ENCODE results near the gene DDAH1. TPM values are rescaled to one million over a fixed set of nuclear protein-coding genes. Genes with fewer than 3 reads are reported as not detected.

The DDAH1 gene
- total and polyA plus RNA-seq, 2 of the 4 experiments (the other 2 are of a cell fraction), result 78.0 to 94.5 TPM

DNA sequence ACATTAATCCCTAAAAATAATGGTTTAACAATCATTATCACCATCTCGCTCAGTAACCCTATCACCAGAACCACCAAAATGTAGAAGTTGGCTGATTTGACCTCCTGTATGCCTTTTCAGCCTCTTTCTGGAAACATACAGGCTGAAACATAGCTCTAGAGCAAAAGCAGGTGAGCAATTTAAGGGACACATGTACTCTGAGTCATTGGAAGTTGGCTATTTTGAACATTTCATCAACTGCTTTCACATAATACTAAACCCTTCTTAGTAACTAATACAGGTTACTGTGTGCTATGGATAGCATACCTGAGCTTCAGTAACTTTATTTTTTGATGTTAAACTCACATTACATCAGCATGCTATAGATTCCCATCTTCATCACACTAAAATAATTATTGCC lies 19.8 kb upstream of the DDAH1 start:
- Histone ChIP-seq H3K14ac (replicated peaks; ENCODE audit: low read depth, low read length) (no peak overlapping the region), H2BK15ac (ENCODE audit: low read depth, low read length) (no peak overlapping the region), H2BK5ac (ENCODE audit: low read depth, low read length, poor library complexity, severe bottlenecking) (no peak overlapping the region), H4K20me1 (ENCODE audit: insufficient read depth, low read length) (0 out of 2 replicates have a peak, but pooled peaks cover 5% of the 10 kb centered on the region), H3K9ac (ENCODE audit: low read depth, low read length) (no peak overlapping the region), H2AFZ (replicated peaks; ENCODE audit: low read length, poor library complexity) (no peak overlapping the region), H2AK5ac (ENCODE audit: low read depth, low read length) (no peak overlapping the region), H4K8ac (ENCODE audit: low read depth in 2 of 2, low read length in 2 of 2) (no peak overlapping the region), H3K4ac (ENCODE audit: low read depth, low read length) (no peak overlapping the region), H3K4me2 (ENCODE audit: low read depth, low read length) (no peak overlapping the region), H3K27ac (ENCODE audit: insufficient read depth, low read length) (no peak overlapping the region), H4K5ac (ENCODE audit: low read depth, low read length) (no peak overlapping the region; the same call in 1 of the 2 replicates), H2AK9ac (replicated peaks; ENCODE audit: low read depth, low read length, poor library complexity) (no peak overlapping the region), H3K27me3 (ENCODE audit: control insufficient read depth, insufficient read depth, low read length) (no peaks in the 10 kb centered on the region), H2BK120ac (ENCODE audit: low read depth, low read length) (no peak overlapping the region), H3K4me3 (ENCODE audit: insufficient read depth, low read depth, low read length) (no peak overlapping the region), H3K79me1 (ENCODE audit: low read depth in 1 of 2, low read length in 2 of 2) (peaks cover 29 to 70% of the 10 kb centered on the region in 2 experiments), H3K9me3 (ENCODE audit: control insufficient read depth, insufficient read depth, low read length) (no peaks in the 10 kb centered on the region), H3K4me1 (ENCODE audit: control insufficient read depth, insufficient read depth, low read length) (no peaks in the 10 kb centered on the region; the same call in 1 of the 2 replicates), H3K36me3 (ENCODE audit: control insufficient read depth, insufficient read depth, low read length) (peaks cover 3% of the 10 kb centered on the region), H4K91ac (ENCODE audit: insufficient read depth, low read depth, low read length) (no peak overlapping the region), H3K56ac (ENCODE audit: extremely low read depth, insufficient read depth, low read length) (no peak overlapping the region), H2BK20ac (ENCODE audit: low read depth, low read length) (no peak overlapping the region), H3K18ac (ENCODE audit: low read depth, low read length) (no peak overlapping the region), H3K9me1 (ENCODE audit: insufficient read depth, low read length) (peaks cover 7% of the 10 kb centered on the region), H3K23ac (ENCODE audit: low read depth, low read length) (no peak overlapping the region)
- dilution Hi-C loops (cut with HindIII; ENCODE audit: low sequenced_read_pairs, unreplicated experiment) (no loop called here), intact Hi-C loops (cut with micrococcal nuclease) (no loop called here), in situ Hi-C loops (cut with MboI; ENCODE audit: low sequenced_read_pairs) (no loop called here)
- POLR2A ChIA-PET (ENCODE audit: unreplicated experiment), result no interaction called here
- CTCF ChIA-PET, result interaction anchor here (0.7 to 1.6 kb wide), 2 partner anchors 8 to 141 kb away, joined by 3 read pairs; no protein-coding TSS in a partner anchor
- ATAC-seq (ENCODE audit: low read depth), result no peak
- no peak for DNase-seq
- no CpG with 5 or more reads among the region's 1 CpG for WGBS, 2 experiments (ENCODE audit: extremely low coverage in 2 of 2, insufficient read length in 1 of 2)
- TF ChIP-seq MXI1 (IDR thresholded peaks at IDR 0.05; ENCODE audit: borderline replicate concordance, low read depth, low read length) (no peak), MAFK (IDR thresholded peaks at IDR 0.05; ENCODE audit: low read depth, low read length) (no peak), RFX5 (IDR thresholded peaks at IDR 0.05; ENCODE audit: low read depth, low read length) (no peak), SMC3 (IDR thresholded peaks at IDR 0.05; ENCODE audit: low read depth, low read length) (no peak), CEBPB (IDR thresholded peaks at IDR 0.05; ENCODE audit: low read depth, low read length) (no peak), POLR2A (IDR thresholded peaks at IDR 0.05; ENCODE audit: low read depth, low read length) (no peak), RAD21 (IDR thresholded peaks at IDR 0.05; ENCODE audit: low read length) (no peak), CHD1 (IDR thresholded peaks at IDR 0.05; ENCODE audit: low read depth, low read length) (no peak), BHLHE40 (IDR thresholded peaks at IDR 0.05; ENCODE audit: low read depth, low read length) (no peak), FOS (IDR thresholded peaks at IDR 0.05; ENCODE audit: low read depth, low read length) (no peak), NFE2L2 (IDR thresholded peaks at IDR 0.05; ENCODE audit: low read depth, low read length) (no peak), MAZ (IDR thresholded peaks at IDR 0.05; ENCODE audit: borderline replicate concordance, low read depth, low read length) (no peak), RCOR1 (IDR thresholded peaks at IDR 0.05; ENCODE audit: insufficient replicate concordance, low read length) (no peak)
- TF ChIP-seq, protein P1, sequence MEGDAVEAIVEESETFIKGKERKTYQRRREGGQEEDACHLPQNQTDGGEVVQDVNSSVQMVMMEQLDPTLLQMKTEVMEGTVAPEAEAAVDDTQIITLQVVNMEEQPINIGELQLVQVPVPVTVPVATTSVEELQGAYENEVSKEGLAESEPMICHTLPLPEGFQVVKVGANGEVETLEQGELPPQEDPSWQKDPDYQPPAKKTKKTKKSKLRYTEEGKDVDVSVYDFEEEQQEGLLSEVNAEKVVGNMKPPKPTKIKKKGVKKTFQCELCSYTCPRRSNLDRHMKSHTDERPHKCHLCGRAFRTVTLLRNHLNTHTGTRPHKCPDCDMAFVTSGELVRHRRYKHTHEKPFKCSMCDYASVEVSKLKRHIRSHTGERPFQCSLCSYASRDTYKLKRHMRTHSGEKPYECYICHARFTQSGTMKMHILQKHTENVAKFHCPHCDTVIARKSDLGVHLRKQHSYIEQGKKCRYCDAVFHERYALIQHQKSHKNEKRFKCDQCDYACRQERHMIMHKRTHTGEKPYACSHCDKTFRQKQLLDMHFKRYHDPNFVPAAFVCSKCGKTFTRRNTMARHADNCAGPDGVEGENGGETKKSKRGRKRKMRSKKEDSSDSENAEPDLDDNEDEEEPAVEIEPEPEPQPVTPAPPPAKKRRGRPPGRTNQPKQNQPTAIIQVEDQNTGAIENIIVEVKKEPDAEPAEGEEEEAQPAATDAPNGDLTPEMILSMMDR (conservative IDR thresholded peaks at IDR 0.05; ENCODE audit: low read depth, low read length), result no peak
- TF ChIP-seq, protein P2, sequence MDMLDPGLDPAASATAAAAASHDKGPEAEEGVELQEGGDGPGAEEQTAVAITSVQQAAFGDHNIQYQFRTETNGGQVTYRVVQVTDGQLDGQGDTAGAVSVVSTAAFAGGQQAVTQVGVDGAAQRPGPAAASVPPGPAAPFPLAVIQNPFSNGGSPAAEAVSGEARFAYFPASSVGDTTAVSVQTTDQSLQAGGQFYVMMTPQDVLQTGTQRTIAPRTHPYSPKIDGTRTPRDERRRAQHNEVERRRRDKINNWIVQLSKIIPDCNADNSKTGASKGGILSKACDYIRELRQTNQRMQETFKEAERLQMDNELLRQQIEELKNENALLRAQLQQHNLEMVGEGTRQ (IDR thresholded peaks at IDR 0.05; ENCODE audit: low read depth, low read length), result no peak
- TF ChIP-seq, protein P3, sequence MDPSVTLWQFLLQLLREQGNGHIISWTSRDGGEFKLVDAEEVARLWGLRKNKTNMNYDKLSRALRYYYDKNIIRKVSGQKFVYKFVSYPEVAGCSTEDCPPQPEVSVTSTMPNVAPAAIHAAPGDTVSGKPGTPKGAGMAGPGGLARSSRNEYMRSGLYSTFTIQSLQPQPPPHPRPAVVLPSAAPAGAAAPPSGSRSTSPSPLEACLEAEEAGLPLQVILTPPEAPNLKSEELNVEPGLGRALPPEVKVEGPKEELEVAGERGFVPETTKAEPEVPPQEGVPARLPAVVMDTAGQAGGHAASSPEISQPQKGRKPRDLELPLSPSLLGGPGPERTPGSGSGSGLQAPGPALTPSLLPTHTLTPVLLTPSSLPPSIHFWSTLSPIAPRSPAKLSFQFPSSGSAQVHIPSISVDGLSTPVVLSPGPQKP (IDR thresholded peaks at IDR 0.05; ENCODE audit: borderline replicate concordance, low read depth, low read length), result no peak
- BruUV-seq (replicated peaks), result no TSS peak
